Measurements from ENCODE around the gene GRK5.

The GRK5 gene

DNA sequence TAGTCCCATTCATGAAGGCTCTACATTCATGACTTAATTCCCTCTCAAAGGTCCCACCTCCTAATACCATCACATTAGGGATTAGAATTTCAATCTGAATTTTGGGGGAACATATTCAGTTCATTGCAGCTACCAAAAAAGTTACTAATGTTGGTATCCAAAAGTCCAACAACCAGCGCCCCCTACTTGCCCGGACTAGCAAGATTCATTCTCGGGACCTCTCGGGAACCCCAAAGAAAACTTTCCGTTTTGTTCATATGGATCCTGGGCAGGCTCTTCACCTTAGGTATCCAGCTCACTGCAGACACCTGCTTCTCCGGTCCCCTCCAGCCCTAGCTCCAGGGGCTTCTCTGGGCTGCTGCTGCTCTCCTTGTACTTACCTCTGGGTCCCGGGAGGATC is 8.9 kb upstream of the GRK5 start:
- DNase-seq (ENCODE audit: low read depth), result peak; percentile 47
- H3K4me3 ChIP-seq (ENCODE audit: low read depth, low read length), result no peak overlapping the region
- TF ChIP-seq, protein P1, sequence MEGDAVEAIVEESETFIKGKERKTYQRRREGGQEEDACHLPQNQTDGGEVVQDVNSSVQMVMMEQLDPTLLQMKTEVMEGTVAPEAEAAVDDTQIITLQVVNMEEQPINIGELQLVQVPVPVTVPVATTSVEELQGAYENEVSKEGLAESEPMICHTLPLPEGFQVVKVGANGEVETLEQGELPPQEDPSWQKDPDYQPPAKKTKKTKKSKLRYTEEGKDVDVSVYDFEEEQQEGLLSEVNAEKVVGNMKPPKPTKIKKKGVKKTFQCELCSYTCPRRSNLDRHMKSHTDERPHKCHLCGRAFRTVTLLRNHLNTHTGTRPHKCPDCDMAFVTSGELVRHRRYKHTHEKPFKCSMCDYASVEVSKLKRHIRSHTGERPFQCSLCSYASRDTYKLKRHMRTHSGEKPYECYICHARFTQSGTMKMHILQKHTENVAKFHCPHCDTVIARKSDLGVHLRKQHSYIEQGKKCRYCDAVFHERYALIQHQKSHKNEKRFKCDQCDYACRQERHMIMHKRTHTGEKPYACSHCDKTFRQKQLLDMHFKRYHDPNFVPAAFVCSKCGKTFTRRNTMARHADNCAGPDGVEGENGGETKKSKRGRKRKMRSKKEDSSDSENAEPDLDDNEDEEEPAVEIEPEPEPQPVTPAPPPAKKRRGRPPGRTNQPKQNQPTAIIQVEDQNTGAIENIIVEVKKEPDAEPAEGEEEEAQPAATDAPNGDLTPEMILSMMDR (conservative IDR thresholded peaks at IDR 0.05; ENCODE audit: low read depth, low read length), result peak; percentile 71

DNA sequence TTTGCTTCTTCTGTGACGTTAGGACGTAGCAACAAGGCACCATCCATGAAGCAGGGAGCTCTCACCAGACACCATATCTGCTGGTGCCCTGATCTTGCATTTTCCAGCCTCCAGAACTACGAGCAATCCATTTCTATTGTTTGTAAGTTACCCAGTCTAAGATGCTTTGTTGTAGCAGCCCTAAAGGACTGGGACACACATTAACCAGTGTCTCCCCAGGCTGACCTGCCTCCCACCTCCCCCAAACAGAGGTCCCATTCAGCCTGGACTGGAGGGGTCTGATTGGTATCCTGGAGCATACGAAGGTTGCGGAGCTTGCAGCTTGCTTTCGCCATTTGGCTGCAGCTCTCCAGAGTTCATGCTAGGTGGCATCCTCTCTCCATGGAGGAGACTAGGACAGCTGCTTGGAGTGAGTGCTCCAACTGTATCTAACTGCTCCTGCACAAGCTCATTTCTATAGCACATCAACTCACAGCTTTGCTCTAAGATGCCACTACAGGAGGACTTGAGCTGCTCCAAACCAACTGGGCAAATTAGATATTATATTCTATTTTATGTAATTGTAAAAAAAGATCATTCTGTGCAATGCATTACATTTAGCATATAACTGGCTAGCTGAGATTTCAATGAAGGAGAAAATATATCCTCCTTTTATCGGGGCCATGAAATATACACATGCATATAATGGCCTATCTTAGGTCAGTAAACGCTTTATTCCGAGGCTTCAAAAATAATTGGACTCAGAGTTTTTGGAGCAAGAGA is 8.0 kb upstream of the GRK5 start:
- TF ChIP-seq, protein P1 (conservative IDR thresholded peaks at IDR 0.05; ENCODE audit: low read depth, low read length), result peak; percentile 86
- DNase-seq (ENCODE audit: low read depth), result peak; percentile 96
- no peak overlapping the region for H3K4me3 ChIP-seq (ENCODE audit: low read depth, low read length)

DNA sequence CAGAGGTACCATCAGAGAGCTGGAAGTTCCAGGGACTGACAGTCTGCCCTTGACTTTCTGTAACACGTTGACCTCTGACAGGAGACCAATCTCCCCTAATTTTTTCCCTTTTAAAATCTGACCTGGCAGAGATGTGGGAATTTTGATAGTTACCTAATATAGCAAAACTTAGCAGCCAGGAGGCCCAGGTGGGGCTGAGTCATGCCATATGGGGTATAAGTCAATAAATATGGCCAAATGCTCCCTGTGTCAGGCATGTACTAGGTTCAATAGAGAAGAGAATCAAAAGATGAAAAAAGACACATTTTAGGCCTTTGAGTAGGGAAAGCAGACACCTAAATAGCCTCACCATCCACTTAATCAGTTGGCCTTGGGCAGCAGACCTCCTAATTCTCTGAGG is 6.1 kb upstream of the GRK5 start:
- TF ChIP-seq, protein P1 (conservative IDR thresholded peaks at IDR 0.05; ENCODE audit: low read depth, low read length), result no peak

DNA sequence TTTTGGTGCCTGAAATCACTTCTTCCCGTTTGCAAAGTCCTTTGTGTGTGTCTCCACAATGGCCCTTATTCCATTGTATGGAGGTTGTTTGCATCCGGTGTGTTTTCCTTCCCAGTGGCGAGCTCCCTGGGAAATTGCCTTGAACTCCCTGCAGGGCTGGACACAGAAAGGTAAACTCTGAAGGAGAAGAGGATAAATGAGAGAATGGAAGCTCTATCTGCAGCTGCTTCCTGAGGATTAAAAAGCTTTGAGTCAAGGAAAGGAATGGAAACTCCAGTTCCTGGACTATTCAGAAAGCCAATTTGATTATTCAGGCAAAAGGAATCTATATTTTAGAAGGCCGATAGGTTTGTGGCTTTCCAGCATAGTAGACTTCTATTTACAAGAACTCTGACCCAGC is 4.4 kb upstream of the GRK5 start:
- no peak overlapping the region for H3K4me3 ChIP-seq (ENCODE audit: low read depth, low read length)
- TF ChIP-seq, protein P1 (conservative IDR thresholded peaks at IDR 0.05; ENCODE audit: low read depth, low read length), result no peak
- peak; percentile 57 for DNase-seq (ENCODE audit: low read depth)

More for the DNA sequence above, 6.1 kb upstream of the GRK5 start:
- DNase-seq (ENCODE audit: low read depth), result no peak
- no peak overlapping the region for H3K4me3 ChIP-seq (ENCODE audit: low read depth, low read length)

DNA sequence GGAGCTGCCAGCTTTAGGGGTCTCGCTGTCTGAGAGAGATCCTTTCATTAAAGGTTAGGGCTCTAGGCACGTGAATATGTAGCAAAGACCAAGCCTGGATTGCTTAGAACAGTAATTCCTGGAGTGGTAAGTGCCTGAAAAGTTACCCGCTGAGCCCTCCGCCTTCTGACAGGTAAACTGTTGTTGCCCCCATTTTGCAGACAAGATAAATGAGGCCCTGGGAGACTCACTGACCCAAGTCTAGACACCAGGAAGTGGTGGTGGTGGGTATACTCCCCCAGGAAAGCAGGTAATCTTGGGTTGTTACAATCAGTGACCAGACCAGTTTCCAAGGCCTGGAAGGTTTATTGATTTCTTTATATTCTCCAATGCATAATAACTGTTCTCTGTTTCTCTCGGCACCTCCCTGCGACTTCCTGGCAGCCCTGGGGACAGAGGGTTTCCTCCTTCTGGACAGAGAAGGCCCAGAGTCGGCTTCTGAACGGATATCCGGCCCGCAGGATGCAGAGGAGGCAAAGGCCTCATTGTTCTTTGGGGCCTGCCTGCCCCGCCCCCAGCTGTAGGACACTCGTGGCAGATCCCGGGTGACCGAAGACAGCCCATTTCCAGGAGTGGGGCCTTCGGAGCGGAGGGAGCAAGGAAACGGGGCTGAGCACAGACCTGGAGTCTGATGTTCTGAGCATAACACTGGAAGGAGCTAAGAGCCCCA is 1.3 kb upstream of the GRK5 start:
- DNase-seq (ENCODE audit: low read depth), result no peak
- H3K4me3 ChIP-seq (ENCODE audit: low read depth, low read length), result peak overlapping the region; percentile 90
- TF ChIP-seq, protein P1 (conservative IDR thresholded peaks at IDR 0.05; ENCODE audit: low read depth, low read length), result no peak

DNA sequence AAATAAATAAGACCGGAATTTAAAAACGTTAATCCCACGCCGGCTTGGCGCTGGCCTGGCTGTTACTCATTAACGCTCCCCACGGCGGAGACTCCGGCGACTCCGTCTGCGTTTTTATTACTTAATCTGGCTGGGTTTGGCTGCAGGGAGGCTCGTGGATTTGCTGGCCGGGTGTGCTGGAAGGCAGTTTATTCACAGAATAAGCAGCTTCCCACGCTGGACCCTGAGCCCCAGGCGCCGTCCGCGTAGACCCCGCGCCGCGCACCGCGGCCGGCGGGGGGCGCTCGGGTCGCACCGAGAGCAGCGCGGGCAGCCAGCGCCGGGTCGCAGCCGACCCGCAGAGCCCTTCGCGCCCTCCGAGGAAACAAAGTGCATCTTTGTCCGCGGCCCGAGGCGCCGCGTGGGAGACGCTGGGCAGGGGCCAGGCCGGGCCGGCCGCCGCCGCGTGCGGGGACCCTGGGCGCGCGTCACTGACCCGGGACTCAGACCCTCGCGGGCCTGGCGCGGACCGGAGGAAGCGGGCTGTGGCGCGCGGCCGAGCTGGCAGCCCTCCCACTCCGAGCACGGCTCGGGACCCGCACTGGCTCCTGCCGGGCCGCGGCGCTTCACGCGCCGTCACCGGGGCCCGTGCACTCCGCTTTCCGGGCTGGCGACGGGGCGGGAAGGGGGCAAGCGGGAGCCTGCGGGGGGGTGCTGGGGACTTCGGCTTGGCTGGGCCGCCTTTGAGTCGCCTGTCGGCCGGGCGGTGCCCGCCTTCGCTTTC is 587 bp upstream of the GRK5 start:
- TF ChIP-seq, protein P1 (conservative IDR thresholded peaks at IDR 0.05; ENCODE audit: low read depth, low read length), result no peak
- peak; percentile 67 for DNase-seq (ENCODE audit: low read depth)
- H3K4me3 ChIP-seq (ENCODE audit: low read depth, low read length), result peak overlapping the region; percentile 90

All from choroid plexus epithelial cell (primary cell).